K562 (cell line): ENCODE measurements around the gene CHST2. TPM values are rescaled to one million over a fixed set of nuclear protein-coding genes. Genes with fewer than 3 reads are reported as not detected.

ENCODE experiments used
- CBX5 ChIP-seq: IDR thresholded peaks from 2 replicates; pipeline ENCODE4 v1.6.1; 2014; ENCODE audit warnings: low read depth, borderline replicate concordance
- FOSL1 ChIP-seq: fragments of 200-800 bp; sonication (Bioruptor generic); conservative IDR thresholded peaks from 2 replicates; pipeline ENCODE4 v1.6.1; 2016; ENCODE audit warnings: missing genetic modification characterization, missing compliant biosample characterization
- HDAC6 ChIP-seq: IDR thresholded peaks from 2 replicates; pipeline ENCODE4 v1.6.1; 2012; ENCODE audit warnings: low read depth, mild to moderate bottlenecking, control low read depth, inconsistent platforms, low read length, moderate library complexity
- HLTF ChIP-seq: fragments of 450-650 bp; IDR thresholded peaks from 2 replicates; pipeline ENCODE4 v1.6.1; 2016
- NCOA2 ChIP-seq, 2 experiments: fragments of 450-650 bp; IDR thresholded peaks; 2 replicates each; pipeline ENCODE4 v1.6.1; 2018; ENCODE audit warnings: mild to moderate bottlenecking in 2 of 2, moderate library complexity in 1 of 2; ENCODE audit not compliant: partially characterized antibody in 2 of 2
- NCOR1 ChIP-seq: fragments of 450-650 bp; IDR thresholded peaks from 2 replicates; pipeline ENCODE4 v1.6.1; 2016; ENCODE audit warnings: mild to moderate bottlenecking, moderate library complexity
- PHB2 ChIP-seq: fragments of 450-650 bp; IDR thresholded peaks from 2 replicates; pipeline ENCODE4 v1.6.1; 2017; ENCODE audit warnings: low read depth
- XRCC3 ChIP-seq: fragments of 450-650 bp; IDR thresholded peaks from 2 replicates; pipeline ENCODE4 v1.6.1; 2017; ENCODE audit warnings: mild to moderate bottlenecking, moderate library complexity
- polyA plus RNA-seq, 8 experiments: library from polyadenylated mRNA; depleted of rRNA in 4 of 8; stranded (reverse) in 5 of 8; unstranded in 3 of 8; fragments of >200 nt; fragmentation: Nextera tagmentation in 2 of 8; fragmentation: Illumina TruSeq in 1 of 8; extraction: Ambion mirVana in 2 of 8; extraction: Trizol in 1 of 8; gene quantifications; 2 replicates each; pipeline versions ENCODE4 v1.2.1 to v1.2.3, GENCODE V29; 2011 to 2014; ENCODE audit warnings: inconsistent platforms in 1 of 8, missing spikeins in 1 of 8
- total RNA-seq, 7 experiments: library from RNA; depleted of rRNA in 6 of 7; stranded (reverse); fragments of >200 nt in 6 of 7; fragmentation: Illumina TruSeq in 2 of 7; extraction: Trizol in 2 of 7; gene quantifications; 2 replicates each; pipeline versions ENCODE4 v1.2.1 to v1.2.3, GENCODE V29; 2011 to 2021; ENCODE audit warnings: low replicate concordance in 1 of 7
- TF ChIP-seq, protein P1 (sequence below): fragments of 250-450 bp; sonication (Bioruptor Pico); IDR thresholded peaks from 2 replicates; pipeline ENCODE4 v1.8.0; 2022; ENCODE audit warnings: inconsistent platforms
- TF ChIP-seq, protein P2 (sequence below): fragments of 150-350 bp; IDR thresholded peaks from 2 replicates; pipeline ENCODE4 v1.6.1; 2014; ENCODE audit warnings: low read depth, mild to moderate bottlenecking, low read length, borderline replicate concordance
- TF ChIP-seq, protein P3 (sequence below): fragments of 250-450 bp; sonication (Bioruptor Pico); IDR thresholded peaks from 2 replicates; pipeline ENCODE4 v1.5.1; 2021; ENCODE audit warnings: mild to moderate bottlenecking
- TF ChIP-seq, protein P4 (sequence below): sonication (generic); formaldehyde crosslinking; IDR thresholded peaks from 2 replicates; pipeline ENCODE4 v1.9.0; 2022; ENCODE audit warnings: mild to moderate bottlenecking, missing genetic modification reagents
- TF ChIP-seq, protein P5 (sequence below): fragments of 450-650 bp; IDR thresholded peaks from 2 replicates; pipeline ENCODE4 v1.6.1; 2016; ENCODE audit warnings: mild to moderate bottlenecking
- TF ChIP-seq, protein P6 (sequence below), 2 experiments: fragments of 450-650 bp; IDR thresholded peaks; 2 replicates each; pipeline ENCODE4 v1.6.1; 2018; ENCODE audit warnings: mild to moderate bottlenecking in 2 of 2, low read depth in 1 of 2; ENCODE audit not compliant: partially characterized antibody in 2 of 2

CHST2 gene
- total and polyA plus RNA-seq, 9 of the 15 experiments (the other 6 are each of a cell fraction or from before 2014, with no cell fraction given): 3.4 to 60.3 (median 13.9) TPM

DNA sequence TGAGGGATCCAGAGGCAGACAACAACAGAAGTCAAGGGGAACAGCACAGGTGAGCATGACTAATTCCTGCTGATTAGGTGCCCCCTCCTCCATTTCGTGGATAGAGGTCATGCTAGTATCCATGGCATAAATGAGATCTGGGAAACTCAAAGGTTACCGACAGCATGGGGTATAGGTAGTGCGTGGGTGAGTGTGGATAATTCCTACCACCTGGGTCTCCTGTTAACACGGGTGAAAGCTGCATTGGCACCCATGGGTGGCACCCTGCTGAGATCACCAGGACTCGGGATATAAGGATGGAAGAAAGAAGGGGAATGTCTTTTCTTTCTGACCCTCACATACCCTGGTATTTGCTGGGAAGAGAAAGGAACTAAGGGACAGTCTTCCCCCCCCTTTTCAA, 14.4 kb upstream of the CHST2 start (continued):
- TF ChIP-seq, protein P1, sequence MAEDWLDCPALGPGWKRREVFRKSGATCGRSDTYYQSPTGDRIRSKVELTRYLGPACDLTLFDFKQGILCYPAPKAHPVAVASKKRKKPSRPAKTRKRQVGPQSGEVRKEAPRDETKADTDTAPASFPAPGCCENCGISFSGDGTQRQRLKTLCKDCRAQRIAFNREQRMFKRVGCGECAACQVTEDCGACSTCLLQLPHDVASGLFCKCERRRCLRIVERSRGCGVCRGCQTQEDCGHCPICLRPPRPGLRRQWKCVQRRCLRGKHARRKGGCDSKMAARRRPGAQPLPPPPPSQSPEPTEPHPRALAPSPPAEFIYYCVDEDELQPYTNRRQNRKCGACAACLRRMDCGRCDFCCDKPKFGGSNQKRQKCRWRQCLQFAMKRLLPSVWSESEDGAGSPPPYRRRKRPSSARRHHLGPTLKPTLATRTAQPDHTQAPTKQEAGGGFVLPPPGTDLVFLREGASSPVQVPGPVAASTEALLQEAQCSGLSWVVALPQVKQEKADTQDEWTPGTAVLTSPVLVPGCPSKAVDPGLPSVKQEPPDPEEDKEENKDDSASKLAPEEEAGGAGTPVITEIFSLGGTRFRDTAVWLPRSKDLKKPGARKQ (CRISPR knock-in tag): no peak
- TF ChIP-seq NCOA2 (IDR thresholded peaks at IDR 0.05; ENCODE audit: partially characterized antibody in 2 of 2): no peak
- no peak for TF ChIP-seq HDAC6
- TF ChIP-seq, protein P2, sequence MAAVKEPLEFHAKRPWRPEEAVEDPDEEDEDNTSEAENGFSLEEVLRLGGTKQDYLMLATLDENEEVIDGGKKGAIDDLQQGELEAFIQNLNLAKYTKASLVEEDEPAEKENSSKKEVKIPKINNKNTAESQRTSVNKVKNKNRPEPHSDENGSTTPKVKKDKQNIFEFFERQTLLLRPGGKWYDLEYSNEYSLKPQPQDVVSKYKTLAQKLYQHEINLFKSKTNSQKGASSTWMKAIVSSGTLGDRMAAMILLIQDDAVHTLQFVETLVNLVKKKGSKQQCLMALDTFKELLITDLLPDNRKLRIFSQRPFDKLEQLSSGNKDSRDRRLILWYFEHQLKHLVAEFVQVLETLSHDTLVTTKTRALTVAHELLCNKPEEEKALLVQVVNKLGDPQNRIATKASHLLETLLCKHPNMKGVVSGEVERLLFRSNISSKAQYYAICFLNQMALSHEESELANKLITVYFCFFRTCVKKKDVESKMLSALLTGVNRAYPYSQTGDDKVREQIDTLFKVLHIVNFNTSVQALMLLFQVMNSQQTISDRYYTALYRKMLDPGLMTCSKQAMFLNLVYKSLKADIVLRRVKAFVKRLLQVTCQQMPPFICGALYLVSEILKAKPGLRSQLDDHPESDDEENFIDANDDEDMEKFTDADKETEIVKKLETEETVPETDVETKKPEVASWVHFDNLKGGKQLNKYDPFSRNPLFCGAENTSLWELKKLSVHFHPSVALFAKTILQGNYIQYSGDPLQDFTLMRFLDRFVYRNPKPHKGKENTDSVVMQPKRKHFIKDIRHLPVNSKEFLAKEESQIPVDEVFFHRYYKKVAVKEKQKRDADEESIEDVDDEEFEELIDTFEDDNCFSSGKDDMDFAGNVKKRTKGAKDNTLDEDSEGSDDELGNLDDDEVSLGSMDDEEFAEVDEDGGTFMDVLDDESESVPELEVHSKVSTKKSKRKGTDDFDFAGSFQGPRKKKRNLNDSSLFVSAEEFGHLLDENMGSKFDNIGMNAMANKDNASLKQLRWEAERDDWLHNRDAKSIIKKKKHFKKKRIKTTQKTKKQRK: peak; percentile 23; the same call in 1 of the 2 replicates
- TF ChIP-seq, protein P3, sequence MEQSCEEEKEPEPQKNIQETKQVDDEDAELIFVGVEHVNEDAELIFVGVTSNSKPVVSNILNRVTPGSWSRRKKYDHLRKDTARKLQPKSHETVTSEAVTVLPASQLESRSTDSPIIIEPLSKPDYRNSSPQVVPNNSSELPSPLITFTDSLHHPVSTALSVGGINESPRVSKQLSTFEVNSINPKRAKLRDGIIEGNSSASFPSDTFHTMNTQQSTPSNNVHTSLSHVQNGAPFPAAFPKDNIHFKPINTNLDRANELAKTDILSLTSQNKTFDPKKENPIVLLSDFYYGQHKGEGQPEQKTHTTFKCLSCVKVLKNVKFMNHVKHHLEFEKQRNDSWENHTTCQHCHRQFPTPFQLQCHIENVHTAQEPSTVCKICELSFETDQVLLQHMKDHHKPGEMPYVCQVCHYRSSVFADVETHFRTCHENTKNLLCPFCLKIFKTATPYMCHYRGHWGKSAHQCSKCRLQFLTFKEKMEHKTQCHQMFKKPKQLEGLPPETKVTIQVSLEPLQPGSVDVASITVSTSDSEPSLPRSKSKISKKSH: 0 out of 2 replicates have a peak, but pooled peaks have one; percentile 9
- TF ChIP-seq, protein P4, sequence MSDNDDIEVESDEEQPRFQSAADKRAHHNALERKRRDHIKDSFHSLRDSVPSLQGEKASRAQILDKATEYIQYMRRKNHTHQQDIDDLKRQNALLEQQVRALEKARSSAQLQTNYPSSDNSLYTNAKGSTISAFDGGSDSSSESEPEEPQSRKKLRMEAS (CRISPR knock-in tag): no peak
- no peak for TF ChIP-seq PHB2
- peak; percentile 67; the same call in 1 of the 2 replicates for TF ChIP-seq HLTF
- peak; percentile 97 for TF ChIP-seq CBX5
- no peak for TF ChIP-seq NCOR1
- TF ChIP-seq, protein P5, sequence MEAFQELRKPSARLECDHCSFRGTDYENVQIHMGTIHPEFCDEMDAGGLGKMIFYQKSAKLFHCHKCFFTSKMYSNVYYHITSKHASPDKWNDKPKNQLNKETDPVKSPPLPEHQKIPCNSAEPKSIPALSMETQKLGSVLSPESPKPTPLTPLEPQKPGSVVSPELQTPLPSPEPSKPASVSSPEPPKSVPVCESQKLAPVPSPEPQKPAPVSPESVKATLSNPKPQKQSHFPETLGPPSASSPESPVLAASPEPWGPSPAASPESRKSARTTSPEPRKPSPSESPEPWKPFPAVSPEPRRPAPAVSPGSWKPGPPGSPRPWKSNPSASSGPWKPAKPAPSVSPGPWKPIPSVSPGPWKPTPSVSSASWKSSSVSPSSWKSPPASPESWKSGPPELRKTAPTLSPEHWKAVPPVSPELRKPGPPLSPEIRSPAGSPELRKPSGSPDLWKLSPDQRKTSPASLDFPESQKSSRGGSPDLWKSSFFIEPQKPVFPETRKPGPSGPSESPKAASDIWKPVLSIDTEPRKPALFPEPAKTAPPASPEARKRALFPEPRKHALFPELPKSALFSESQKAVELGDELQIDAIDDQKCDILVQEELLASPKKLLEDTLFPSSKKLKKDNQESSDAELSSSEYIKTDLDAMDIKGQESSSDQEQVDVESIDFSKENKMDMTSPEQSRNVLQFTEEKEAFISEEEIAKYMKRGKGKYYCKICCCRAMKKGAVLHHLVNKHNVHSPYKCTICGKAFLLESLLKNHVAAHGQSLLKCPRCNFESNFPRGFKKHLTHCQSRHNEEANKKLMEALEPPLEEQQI: peak; percentile 62; the same call in 1 of the 2 replicates
- peak; percentile 73; the same call in 1 of the 2 replicates for TF ChIP-seq XRCC3
- no peak for TF ChIP-seq FOSL1
- TF ChIP-seq, protein P6, sequence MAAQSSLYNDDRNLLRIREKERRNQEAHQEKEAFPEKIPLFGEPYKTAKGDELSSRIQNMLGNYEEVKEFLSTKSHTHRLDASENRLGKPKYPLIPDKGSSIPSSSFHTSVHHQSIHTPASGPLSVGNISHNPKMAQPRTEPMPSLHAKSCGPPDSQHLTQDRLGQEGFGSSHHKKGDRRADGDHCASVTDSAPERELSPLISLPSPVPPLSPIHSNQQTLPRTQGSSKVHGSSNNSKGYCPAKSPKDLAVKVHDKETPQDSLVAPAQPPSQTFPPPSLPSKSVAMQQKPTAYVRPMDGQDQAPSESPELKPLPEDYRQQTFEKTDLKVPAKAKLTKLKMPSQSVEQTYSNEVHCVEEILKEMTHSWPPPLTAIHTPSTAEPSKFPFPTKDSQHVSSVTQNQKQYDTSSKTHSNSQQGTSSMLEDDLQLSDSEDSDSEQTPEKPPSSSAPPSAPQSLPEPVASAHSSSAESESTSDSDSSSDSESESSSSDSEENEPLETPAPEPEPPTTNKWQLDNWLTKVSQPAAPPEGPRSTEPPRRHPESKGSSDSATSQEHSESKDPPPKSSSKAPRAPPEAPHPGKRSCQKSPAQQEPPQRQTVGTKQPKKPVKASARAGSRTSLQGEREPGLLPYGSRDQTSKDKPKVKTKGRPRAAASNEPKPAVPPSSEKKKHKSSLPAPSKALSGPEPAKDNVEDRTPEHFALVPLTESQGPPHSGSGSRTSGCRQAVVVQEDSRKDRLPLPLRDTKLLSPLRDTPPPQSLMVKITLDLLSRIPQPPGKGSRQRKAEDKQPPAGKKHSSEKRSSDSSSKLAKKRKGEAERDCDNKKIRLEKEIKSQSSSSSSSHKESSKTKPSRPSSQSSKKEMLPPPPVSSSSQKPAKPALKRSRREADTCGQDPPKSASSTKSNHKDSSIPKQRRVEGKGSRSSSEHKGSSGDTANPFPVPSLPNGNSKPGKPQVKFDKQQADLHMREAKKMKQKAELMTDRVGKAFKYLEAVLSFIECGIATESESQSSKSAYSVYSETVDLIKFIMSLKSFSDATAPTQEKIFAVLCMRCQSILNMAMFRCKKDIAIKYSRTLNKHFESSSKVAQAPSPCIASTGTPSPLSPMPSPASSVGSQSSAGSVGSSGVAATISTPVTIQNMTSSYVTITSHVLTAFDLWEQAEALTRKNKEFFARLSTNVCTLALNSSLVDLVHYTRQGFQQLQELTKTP (IDR thresholded peaks at IDR 0.05; ENCODE audit: low read depth in 1 of 2, partially characterized antibody in 2 of 2): no peak
